ENCODE measurements around the gene VDAC1.
"Not testable (repeated sequence)": the region's sequence is repeated elsewhere in the genome, so short reads cannot be mapped to it uniquely, and the experiment has no call there.

The VDAC1 gene, protein sequence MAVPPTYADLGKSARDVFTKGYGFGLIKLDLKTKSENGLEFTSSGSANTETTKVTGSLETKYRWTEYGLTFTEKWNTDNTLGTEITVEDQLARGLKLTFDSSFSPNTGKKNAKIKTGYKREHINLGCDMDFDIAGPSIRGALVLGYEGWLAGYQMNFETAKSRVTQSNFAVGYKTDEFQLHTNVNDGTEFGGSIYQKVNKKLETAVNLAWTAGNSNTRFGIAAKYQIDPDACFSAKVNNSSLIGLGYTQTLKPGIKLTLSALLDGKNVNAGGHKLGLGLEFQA

DNA sequence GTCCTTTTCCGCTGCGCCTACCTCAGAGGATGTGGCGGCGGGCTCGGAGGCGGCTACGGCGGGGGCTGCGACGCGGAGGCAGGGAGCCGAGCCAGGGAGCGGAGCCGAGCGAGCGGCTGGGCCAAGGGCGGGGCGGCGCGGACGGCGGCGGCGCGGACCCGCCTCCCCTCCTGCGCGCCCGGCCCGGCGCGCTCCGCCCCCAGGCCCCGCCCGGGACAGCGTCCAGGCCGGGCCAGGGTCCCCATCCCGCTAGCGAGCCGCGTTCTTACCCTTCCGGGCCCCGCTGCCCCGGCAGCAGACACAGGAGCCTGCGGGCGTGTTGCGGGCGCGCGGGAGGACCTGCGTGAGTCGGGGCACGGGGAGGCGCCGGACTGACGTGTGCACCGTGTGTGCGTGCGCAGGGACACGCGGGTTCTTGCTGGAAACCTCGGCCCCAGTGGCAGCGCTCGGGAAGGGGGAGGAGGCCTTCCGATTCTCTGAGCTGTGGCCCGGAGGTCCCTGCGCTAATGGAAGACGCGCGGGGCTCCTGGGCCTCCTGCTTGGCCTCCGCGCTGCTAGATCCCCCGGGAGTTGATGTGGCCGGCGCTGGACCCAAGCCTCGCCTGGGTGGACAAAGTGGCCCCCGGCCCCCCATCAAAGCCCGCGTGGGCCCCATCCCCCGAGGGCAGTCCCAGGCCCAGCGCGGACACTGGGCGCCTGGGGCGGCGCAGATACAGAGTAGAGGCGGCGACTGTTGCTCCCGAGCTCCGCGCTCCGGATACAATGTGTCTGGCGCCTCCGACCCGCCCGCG is at the start of gene VDAC1:
Gene VDAC1, minus strand, starts transcription at position 350 of the 791 bp plus-strand sequence. CDS start 11,963 bp downstream, outside the sequence.
- peak; percentile 64 to 80 for DNase-seq (ENCODE audit: low read depth in 2 of 2)

GRCh38 chr5:134053840-134054338 is 49.1 kb upstream of the VDAC1 start:
- no peak for DNase-seq (ENCODE audit: low read depth in 2 of 2)

DNA sequence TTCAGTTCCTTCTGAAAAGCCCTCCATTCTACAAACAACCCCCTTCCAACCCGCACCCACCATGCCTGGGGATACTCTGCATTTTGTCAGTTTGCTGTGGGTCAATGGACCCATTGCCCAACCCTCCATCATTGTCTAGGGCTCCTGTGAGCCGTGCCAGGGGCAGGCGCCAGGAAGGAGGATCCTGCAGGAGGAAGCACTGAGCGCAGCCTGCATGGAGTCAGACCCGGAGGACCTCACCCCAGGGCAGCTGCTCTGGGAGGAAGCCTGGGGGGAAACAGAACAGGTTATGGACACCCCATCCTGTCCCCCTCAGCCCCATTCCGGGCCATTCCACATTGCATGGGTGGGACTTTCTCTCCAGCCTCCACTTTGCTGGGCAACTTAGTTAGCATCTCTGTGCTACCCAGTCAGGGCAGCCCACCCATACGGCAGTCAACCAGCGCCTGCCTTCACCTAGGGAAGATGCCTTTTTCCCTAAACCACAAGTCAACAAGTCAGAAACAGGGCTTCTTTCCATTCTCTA is 48.6 kb upstream of the VDAC1 start:
- DNase-seq (ENCODE audit: low read depth in 2 of 2) = no peak

GRCh38 chr5:134051305-134051704 is 46.5 kb upstream of the VDAC1 start:
- no peak for DNase-seq (ENCODE audit: low read depth in 2 of 2)

GRCh38 chr5:134048864-134049263 is 44.1 kb upstream of the VDAC1 start:
- DNase-seq (ENCODE audit: low read depth in 2 of 2) = no peak

DNA sequence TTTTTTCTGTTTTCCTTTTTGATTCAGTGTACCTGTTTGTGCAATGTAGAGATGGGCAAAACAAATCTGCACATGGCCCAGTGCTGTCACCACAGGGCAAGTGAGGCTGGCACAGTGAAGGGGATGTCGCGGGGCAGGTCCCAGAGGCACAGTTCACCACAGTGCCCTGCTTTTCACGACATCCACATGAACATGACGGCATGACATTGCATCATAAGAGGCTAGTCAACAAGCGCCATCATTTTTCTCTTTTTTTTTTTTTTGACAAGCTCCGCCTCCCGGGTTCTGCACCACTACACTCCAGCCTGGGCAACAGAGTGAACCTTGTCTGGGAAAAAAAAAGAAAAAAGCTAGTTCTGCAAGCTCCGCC is 42.9 kb upstream of the VDAC1 start:
- no peak for DNase-seq (ENCODE audit: low read depth in 2 of 2)

DNA sequence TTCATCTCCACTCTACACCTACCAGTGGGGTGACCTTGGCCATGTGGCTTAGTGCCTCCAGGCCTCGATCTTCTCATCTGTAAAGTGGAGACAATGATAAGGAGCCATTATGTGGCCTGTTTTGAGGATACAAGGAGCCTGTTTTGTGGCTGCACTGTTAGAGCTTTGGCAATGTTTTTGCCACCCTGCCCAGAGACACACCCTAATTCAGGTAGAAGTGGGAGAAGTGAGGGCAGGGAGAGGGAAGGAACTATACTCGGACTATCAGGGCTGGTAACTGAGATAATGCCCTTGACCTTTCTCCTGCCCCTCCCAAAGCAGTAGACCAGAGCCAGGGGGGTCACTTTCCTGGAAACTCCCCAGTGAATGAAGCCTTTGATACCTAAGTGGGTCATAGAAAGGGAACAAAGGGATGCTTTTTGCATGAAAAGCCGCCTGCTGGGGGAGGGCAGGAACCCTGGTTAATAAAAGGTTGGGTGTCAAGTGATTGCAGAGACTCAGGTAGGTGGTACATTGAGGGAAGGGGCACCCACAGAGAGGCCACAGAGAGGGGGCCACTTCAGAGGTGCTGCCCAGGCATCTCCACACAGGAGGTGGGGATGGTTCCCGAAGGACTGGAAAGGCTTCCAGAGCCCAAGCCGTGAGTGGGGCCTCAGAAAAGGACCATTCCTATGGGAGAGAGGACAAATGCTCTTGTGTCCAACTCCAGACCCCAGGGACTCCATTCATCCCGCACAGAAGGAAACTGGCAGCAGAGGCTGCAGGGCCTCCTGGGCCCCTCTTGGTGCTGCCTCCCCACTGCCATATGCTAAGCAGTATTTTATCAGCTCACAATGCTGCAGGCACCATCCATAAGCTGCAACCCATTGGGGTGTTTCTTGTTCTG is 42.3 kb upstream of the VDAC1 start:
- DNase-seq (ENCODE audit: low read depth in 2 of 2) = no peak

GRCh38 chr5:134046330-134046729 is 41.6 kb upstream of the VDAC1 start:
- DNase-seq (ENCODE audit: low read depth in 2 of 2) = no peak

DNA sequence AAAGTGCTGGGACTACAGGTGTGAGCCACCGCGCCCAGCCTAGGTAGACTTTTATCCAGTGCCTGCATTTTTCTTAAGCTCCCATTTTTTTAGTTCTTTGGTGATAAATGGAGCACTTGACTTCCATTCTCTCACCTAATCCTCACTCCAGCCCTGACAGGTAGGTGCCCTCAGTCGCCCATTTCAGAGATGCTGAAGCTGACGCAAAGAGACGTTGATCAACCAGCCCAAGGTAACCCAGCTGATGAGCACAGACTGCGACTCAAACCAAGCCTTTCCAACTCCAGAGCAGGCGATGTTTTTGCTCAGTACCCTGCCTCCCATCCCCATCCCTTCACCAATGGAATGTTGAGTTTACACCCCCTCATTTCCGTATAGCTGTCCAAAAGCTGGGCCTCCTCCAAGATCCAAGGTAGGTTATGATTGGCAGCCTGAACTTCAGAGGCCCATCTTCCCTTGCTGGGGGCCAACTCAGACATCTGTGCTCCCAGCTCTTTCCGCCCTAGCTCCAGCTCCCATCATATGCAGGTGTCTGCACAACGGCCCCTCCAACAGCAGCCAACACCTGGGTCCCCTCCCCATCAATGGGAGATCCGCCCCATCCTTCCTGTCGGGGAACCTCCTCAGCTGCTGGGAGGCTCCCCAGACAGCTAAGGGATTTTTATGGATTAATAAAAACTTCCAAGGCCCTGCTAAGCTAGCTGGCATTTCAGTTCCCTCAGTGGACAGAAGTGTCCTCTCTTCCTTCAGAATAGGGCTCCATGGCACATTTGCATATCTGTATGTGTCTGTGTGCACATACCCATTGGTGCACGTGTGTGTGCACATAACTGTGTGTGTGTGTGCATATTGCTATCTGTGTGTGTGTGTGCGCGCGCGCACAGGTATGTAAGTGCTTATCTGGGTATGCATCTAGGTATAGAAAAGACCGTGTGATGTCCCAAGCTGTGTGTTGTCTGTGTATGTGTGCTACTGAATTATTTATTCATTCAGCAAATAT is 39.3 kb upstream of the VDAC1 start:
- DNase-seq (ENCODE audit: low read depth in 2 of 2) = no peak

DNA sequence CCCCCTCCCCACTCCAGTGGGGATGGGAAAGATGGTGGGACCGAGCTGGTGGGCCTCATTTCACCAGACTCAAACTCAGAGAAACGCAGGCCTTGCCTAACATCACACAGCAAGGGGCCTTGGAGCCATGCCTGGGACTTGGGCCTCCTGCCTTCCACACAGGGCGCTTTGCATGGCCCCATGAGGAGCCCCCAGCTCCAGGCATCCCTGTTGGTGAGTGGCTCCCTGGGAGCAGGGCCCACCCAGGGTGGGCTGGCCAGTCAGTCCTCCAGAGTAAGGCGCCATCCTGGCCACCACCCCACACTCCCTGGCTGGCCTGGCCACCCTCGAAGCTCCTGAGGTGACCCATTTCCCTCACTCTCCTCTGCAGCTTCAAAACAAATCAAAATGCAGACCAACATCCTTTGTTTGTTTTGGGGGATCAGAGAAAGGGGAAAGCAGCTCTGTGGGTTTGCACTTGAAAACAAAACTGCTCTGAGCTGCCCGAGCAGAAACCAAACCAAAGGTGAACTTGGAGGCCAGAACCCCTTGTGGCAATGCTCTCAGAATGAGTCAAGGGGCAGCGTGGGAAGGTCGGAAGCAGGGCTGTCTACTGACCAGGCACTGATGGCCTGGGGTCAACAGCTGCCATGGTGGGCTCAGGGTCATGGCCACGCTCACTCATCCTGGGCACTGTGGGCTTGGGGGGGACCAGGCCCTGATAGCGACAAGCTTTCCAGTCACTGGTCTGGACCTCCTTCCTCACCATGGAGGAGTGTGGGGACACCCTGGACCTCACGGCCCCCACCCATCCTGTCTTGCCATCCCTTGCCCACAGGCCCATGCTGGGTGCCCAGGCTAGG is 37.0 kb upstream of the VDAC1 start:
- DNase-seq (ENCODE audit: low read depth in 2 of 2) = no peak

- no peak for DNase-seq (ENCODE audit: low read depth in 2 of 2)
Observed at GRCh38 chr5:134038138-134038537, 33.4 kb upstream of the VDAC1 start.

DNA sequence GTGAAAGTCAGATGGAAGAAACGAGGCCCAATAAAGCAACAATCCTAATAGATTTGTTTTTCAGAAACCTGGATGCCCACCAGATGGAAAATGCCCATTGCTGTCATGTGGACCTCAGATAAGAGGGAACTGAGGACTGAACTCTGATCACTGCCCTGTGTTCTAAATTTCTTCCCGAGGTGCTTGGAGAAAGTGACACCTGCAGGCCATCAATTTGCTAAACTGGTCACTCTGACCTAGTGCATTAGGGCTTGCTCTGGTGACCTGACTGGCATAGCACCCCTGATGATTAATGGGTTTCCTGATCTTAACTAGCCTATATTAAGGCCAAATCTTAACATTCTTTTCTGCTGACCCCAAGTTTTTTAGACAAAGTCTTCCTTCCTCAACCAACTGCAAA is 32.4 kb upstream of the VDAC1 start:
- DNase-seq (ENCODE audit: low read depth in 2 of 2) = no peak

- DNase-seq (ENCODE audit: low read depth in 2 of 2) = no peak
Observed at GRCh38 chr5:134034326-134034725, 29.6 kb upstream of the VDAC1 start.

DNA sequence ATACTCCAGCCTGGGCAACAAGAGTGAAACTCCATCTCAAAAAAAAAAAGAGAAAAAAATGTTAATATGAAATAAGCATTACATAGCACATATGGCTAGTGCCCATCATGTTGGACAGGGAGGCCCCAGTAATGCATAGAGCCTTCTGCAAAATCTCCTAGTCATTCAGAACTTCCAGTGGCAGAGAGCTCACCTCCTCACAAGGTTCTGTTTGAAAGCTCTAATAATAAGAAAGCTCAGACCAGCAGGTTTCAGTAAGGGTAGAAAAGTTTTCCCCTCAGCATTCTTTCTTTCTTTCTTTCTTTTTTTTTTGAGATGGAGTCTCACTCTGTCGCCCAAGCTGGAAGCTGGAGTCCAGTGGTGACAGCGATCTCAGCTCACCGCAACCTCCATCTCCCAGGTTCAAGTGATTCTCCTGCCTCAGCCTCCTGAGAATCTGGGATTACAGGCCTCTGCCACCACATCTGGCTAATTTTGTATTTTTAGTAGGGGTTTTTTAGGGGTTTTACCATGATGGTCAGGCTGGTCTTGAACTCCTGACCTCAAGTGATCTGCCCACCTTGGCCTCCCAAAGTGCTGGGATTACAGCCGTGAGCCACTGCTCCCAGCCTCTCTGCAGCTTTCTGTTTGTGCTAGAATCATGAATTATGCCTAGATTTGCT is 25.7 kb upstream of the VDAC1 start:
- DNase-seq (ENCODE audit: low read depth in 2 of 2) = not testable (repeated sequence)

- no peak for DNase-seq (ENCODE audit: low read depth in 2 of 2)
Observed at GRCh38 chr5:134029156-134029555, 24.4 kb upstream of the VDAC1 start.

DNA sequence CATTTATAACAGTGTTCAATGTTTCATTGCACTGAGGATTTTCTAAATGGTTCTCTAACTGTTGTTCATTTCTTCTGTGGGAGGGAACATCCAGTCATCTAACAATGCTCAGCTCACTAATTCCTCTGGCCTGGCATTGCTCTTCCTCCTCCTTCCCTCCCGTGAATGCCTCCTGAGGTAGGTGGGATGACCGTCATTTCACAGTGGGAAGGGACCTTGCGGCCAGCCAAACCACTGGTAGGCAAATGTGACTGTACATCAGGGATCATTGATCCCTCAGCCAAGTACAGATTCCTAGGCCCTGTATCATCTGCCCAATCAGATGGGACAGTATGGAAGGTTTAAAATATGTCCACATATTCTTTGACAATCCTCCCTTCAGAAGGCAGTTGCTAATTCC is 23.7 kb upstream of the VDAC1 start:
- DNase-seq (ENCODE audit: low read depth in 2 of 2) = no peak

DNA sequence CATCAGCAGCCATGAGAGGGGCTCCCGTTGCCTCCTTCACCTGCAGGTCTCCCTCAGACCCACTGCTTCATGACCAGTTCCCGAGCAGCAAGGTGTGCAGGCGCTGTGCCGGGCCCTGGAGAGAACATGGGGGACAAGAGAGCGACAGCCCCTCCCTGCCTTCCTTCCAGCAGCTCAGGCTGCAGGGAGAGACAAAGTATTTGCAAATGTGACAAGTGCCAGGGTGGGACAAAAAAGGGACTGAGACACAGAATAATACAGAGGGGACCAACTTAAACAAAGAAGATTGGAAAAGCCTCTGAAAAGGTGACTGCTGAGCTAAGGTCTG is 22.5 kb upstream of the VDAC1 start:
- DNase-seq (ENCODE audit: low read depth in 2 of 2) = no peak

GRCh38 chr5:134026521-134027287 is 21.9 kb upstream of the VDAC1 start:
- peak; percentile 22 to 31 for DNase-seq (ENCODE audit: low read depth in 2 of 2)

GRCh38 chr5:134025786-134026185 is 21.0 kb upstream of the VDAC1 start:
- DNase-seq (ENCODE audit: low read depth in 2 of 2) = no peak
